Suppressor macrophage (primary cell): Measurements from ENCODE around the gene RBMY1D.
"Not testable (repeated sequence)": the region's sequence is repeated elsewhere in the genome, so short reads cannot be mapped to it uniquely, and the experiment has no call there.

ENCODE experiments used
- DNase-seq, 4 experiments: peaks; one replicate each; pipeline ENCODE4 v3.0.0-alpha.2; 2020 to 2022
- total RNA-seq, 17 experiments: gene quantifications; one replicate each; lab custom pipeline; 2026; ENCODE audit warnings: mixed read lengths in 6 of 17, inconsistent platforms in 3 of 17; lab: John Stamatoyannopoulos, UW

RBMY1D gene
- 0 reads per million in 17 experiments for total RNA-seq

- DNase-seq = not testable (repeated sequence)
Measured at GRCh38 chrY:21894426-21894825, at the start of gene RBMY1D. Gene RBMY1D (minus strand): TSS chrY:21894526. CDS start chrY:21892513, 2,013 bp downstream.

GRCh38 chrY:21917932-21918331, 23.6 kb upstream of the RBMY1D start, which contains the start of gene RBMY1E:
Gene RBMY1E (minus strand): TSS chrY:21918032. CDS start chrY:21916054, 1,978 bp downstream.
- not testable (repeated sequence) for DNase-seq

GRCh38 chrY:21869407-21870076, 24.8 kb downstream of the RBMY1D start:
- not testable (repeated sequence) for DNase-seq

GRCh38 chrY:21845481-21845880, 48.8 kb downstream of the RBMY1D start:
- DNase-seq = no peak

DNA sequence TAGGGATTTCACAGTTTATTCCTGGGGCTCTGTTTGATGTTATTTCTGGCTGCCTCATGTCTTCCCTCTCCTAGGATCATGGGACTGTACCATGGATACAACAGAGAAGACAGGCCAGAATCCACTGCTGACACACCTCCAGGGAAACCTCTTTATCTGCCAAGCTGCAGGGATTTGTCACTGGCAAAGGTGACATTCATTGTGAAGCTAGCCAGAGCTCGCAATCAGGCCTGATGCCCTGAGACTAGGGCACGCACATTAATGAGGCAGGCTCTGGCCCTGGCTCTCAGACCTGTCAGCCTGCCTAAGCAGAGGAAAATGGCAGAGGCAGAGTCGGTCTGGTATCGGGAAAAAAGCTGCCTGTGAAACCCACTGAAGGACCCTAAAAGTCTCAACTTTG, 52.2 kb downstream of the RBMY1D start:
- DNase-seq = no peak

DNA sequence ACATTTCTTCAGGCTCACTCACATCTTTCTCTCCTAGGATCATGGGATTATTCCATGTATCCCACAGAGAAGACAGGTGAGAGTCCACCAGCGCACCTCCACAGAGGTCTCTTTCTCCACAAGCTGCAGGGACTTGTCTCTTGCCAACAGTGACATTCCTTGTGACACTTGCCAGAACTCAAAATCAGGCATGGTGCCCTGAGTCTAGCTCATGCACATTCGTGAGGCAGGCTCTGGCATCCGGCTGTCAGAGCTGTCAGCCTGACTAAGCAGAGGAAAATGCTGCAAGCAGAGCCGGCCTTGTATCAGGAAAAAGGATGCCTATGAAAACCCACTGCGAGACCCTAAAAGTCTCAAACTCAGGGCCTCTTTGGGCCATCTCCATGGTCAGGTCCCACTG, 54.8 kb downstream of the RBMY1D start:
- no peak for DNase-seq

DNA sequence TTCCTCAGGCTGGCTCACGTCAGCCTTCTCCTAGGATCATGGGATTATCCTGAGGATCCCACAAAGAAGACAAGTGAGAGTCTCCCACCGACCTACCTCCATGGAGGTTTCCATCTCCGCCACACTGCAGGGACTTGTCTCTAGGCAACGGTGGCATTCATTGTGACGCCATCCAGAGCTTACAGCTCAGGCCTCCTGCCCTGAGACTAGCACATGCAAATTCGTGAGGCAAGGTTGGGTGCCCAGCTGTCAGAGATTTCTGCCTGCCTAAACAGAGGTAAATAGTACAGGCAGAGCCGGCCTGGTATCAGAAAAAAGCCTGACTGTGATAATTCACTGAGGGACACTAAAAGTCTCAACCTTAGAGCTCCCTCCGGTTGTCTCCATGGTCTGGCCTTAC, 58.0 kb downstream of the RBMY1D start:
- no peak for DNase-seq

DNA sequence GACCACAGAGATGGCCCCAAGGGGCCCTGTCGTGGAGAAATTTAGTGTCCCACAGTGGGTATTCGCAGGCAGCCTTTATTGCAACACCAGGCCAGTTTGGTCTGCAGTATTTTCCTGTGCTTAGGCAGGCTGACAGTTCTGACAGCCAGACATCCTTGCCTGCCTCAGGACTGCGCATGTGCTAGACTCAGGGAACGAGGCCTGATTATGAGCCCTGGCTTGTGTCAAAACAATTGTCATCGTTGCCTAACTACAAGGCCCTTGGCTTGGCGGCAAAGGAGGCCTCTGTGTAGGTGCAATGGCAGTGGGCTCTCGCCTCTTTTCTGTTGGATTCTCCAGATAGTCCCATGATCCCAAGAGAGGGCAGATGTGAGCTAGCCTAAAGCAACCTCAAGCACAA, 59.3 kb downstream of the RBMY1D start:
- DNase-seq = no peak
